Astrocyte (in vitro differentiated cells and primary cell): ENCODE data around the gene FECH. TPM values are rescaled to one million over a fixed set of nuclear protein-coding genes. Genes with fewer than 3 reads are reported as not detected.

Experiments
- DNase-seq: peaks from one replicate; pipeline ENCODE4 v3.0.0-alpha.2; 2010; ENCODE audit warnings: low read depth
- FAIRE-seq: peaks from 2 replicates; lab custom pipeline; 2011; peaks lifted over from hg19 to GRCh38; lab: Jason Lieb, UNC
- H2AFZ ChIP-seq: 2 replicates; pipeline ENCODE4 v1.6.0; 2012; ENCODE audit warnings: low read depth, low read length, inconsistent platforms
- H3K27ac ChIP-seq: 2 replicates; pipeline ENCODE4 v1.5.1; 2011; ENCODE audit warnings: low read depth, low read length, inconsistent platforms
- H3K27me3 ChIP-seq: 2 replicates; pipeline ENCODE4 v1.6.0; 2011; ENCODE audit warnings: low read length, inconsistent platforms; ENCODE audit not compliant: insufficient read depth
- H3K36me3 ChIP-seq: 2 replicates; pipeline ENCODE4 v1.5.1; 2011; ENCODE audit warnings: low read length, inconsistent platforms; ENCODE audit not compliant: insufficient read depth
- H3K4me1 ChIP-seq: 2 replicates; pipeline ENCODE4 v1.5.1; 2011; ENCODE audit warnings: low read length, inconsistent platforms; ENCODE audit not compliant: insufficient read depth
- H3K4me2 ChIP-seq: 2 replicates; pipeline ENCODE4 v1.6.0; 2012; ENCODE audit warnings: low read length, inconsistent platforms
- H3K4me3 ChIP-seq: 2 replicates; pipeline ENCODE4 v1.5.1; 2011; ENCODE audit warnings: low read depth, mild to moderate bottlenecking, low read length, inconsistent platforms; ENCODE audit not compliant: insufficient read depth
- H3K79me2 ChIP-seq: 2 replicates; pipeline ENCODE4 v1.6.0; 2012; ENCODE audit warnings: mild to moderate bottlenecking, low read length, inconsistent platforms; ENCODE audit not compliant: insufficient read depth
- H3K9ac ChIP-seq: 2 replicates; pipeline ENCODE4 v1.6.0; 2012; ENCODE audit warnings: mild to moderate bottlenecking, low read length, inconsistent platforms
- H3K9me3 ChIP-seq: 2 replicates; pipeline ENCODE4 v1.5.1; 2012; ENCODE audit warnings: low read depth, mild to moderate bottlenecking, low read length, inconsistent platforms; ENCODE audit not compliant: insufficient read depth
- H4K20me1 ChIP-seq: 2 replicates; pipeline ENCODE4 v1.6.0; 2012; ENCODE audit warnings: low read length, inconsistent platforms; ENCODE audit not compliant: insufficient read depth
- H3K27ac Mint-ChIP-seq: one replicate; pipeline ENCODE4 v1.8.0; 2021; ENCODE audit warnings: mild to moderate bottlenecking, mixed read lengths; ENCODE audit not compliant: unreplicated experiment
- H3K27me3 Mint-ChIP-seq: one replicate; pipeline ENCODE4 v1.8.0; 2021; ENCODE audit warnings: low read depth, mixed read lengths; ENCODE audit not compliant: unreplicated experiment
- H3K36me3 Mint-ChIP-seq: one replicate; pipeline ENCODE4 v1.8.0; 2021; ENCODE audit warnings: low read depth, mixed read lengths; ENCODE audit not compliant: unreplicated experiment
- H3K4me1 Mint-ChIP-seq: one replicate; pipeline ENCODE4 v1.8.0; 2021; ENCODE audit warnings: low read depth, mixed read lengths; ENCODE audit not compliant: unreplicated experiment
- H3K4me3 Mint-ChIP-seq: one replicate; pipeline ENCODE4 v1.8.0; 2021; ENCODE audit warnings: mild to moderate bottlenecking, moderate library complexity, mixed read lengths; ENCODE audit not compliant: unreplicated experiment
- H3K9me3 Mint-ChIP-seq: one replicate; pipeline ENCODE4 v1.8.0; 2021; ENCODE audit warnings: mild to moderate bottlenecking, mixed read lengths; ENCODE audit not compliant: unreplicated experiment
- CTCF ChIP-seq: IDR thresholded peaks from 2 replicates; pipeline ENCODE4 v1.5.1; 2011; ENCODE audit warnings: low read depth, mild to moderate bottlenecking, inconsistent platforms, low read length, moderate library complexity; ENCODE audit not compliant: insufficient read depth
- EZH2 ChIP-seq: IDR thresholded peaks from 2 replicates; pipeline ENCODE4 v1.6.1; 2012; ENCODE audit warnings: mild to moderate bottlenecking, low read length, inconsistent platforms; ENCODE audit not compliant: insufficient read depth
- total RNA-seq: library from RNA; stranded (reverse); gene quantifications from 2 replicates; pipeline ENCODE4 v1.2.1, GENCODE V29; 2021

The FECH gene
- total RNA-seq, 1 donor from 2014 or later: 25.1 TPM

GRCh38 chr18:57505231-57505630, 81.3 kb downstream of the FECH start:
- no peak for FAIRE-seq

GRCh38 chr18:57502624-57503023, 83.9 kb downstream of the FECH start:
- H2AFZ ChIP-seq: no peak overlapping the region
- no peaks in the 10 kb centered on the region for H3K36me3 Mint-ChIP-seq
- H3K4me1 ChIP-seq: no peaks in the 10 kb centered on the region
- DNase-seq (no peak), FAIRE-seq (no peak)
- no peaks in the 10 kb centered on the region for H3K4me1 Mint-ChIP-seq
- H3K36me3 ChIP-seq: no peaks in the 10 kb centered on the region
- H4K20me1 ChIP-seq: no peaks in the 10 kb centered on the region
- peaks cover 9% of the 10 kb centered on the region for H3K27me3 Mint-ChIP-seq
- no peak overlapping the region for H3K27ac ChIP-seq
- no peak overlapping the region for H3K9ac ChIP-seq
- H3K9me3 ChIP-seq: no peaks in the 10 kb centered on the region
- no peaks in the 10 kb centered on the region for H3K79me2 ChIP-seq
- H3K27me3 ChIP-seq: peaks cover 2% of the 10 kb centered on the region
- TF ChIP-seq EZH2 (no peak), CTCF (no peak)
- no peak overlapping the region for H3K4me3 Mint-ChIP-seq
- no peak overlapping the region for H3K4me2 ChIP-seq
- no peaks in the 10 kb centered on the region for H3K9me3 Mint-ChIP-seq
- H3K27ac Mint-ChIP-seq: no peak overlapping the region
- H3K4me3 ChIP-seq: no peak overlapping the region

More at GRCh38 chr18:57505231-57505630, 81.3 kb downstream of the FECH start:
- H3K27me3 Mint-ChIP-seq: peaks cover 21% of the 10 kb centered on the region
- TF ChIP-seq EZH2: no peak
- TF ChIP-seq CTCF: no peak
- H3K27me3 ChIP-seq: peaks cover 2% of the 10 kb centered on the region
- DNase-seq: no peak
- no peaks in the 10 kb centered on the region for H3K9me3 Mint-ChIP-seq
- H3K4me3 Mint-ChIP-seq: no peak overlapping the region
- H3K36me3 Mint-ChIP-seq: no peaks in the 10 kb centered on the region
- H3K79me2 ChIP-seq: no peaks in the 10 kb centered on the region
- H3K27ac Mint-ChIP-seq: no peak overlapping the region
- no peaks in the 10 kb centered on the region for H3K4me1 Mint-ChIP-seq
- H3K9ac ChIP-seq: no peak overlapping the region
- H2AFZ ChIP-seq: no peak overlapping the region
- H3K4me1 ChIP-seq: no peaks in the 10 kb centered on the region
- no peak overlapping the region for H3K4me3 ChIP-seq
- H3K9me3 ChIP-seq: no peaks in the 10 kb centered on the region
- no peak overlapping the region for H3K4me2 ChIP-seq
- no peaks in the 10 kb centered on the region for H4K20me1 ChIP-seq
- H3K36me3 ChIP-seq: no peaks in the 10 kb centered on the region
- no peak overlapping the region for H3K27ac ChIP-seq

GRCh38 chr18:57498682-57499256, 87.7 kb downstream of the FECH start:
- Histone ChIP-seq H3K27ac (no peak overlapping the region), H4K20me1 (no peaks in the 10 kb centered on the region), H3K4me1 (no peaks in the 10 kb centered on the region), H2AFZ (no peak overlapping the region), H3K4me2 (no peak overlapping the region), H3K27me3 (peaks cover under 1% of the 10 kb centered on the region), H3K36me3 (no peaks in the 10 kb centered on the region), H3K9ac (no peak overlapping the region), H3K9me3 (no peaks in the 10 kb centered on the region), H3K4me3 (no peak overlapping the region), H3K79me2 (no peaks in the 10 kb centered on the region)
- Mint-ChIP-seq H3K36me3 (no peaks in the 10 kb centered on the region), H3K9me3 (no peaks in the 10 kb centered on the region), H3K4me1 (peaks cover 1% of the 10 kb centered on the region), H3K27me3 (peaks cover 3% of the 10 kb centered on the region), H3K4me3 (no peak overlapping the region), H3K27ac (no peak overlapping the region)
- FAIRE-seq: no peak
- DNase-seq: no peak
- TF ChIP-seq CTCF (no peak), EZH2 (no peak)

Other genes starting within 250 kb of the FECH start
- 0.30 and 1.2 TPM in 2 replicates for gene ST8SIA3, start 234.1 kb downstream of the FECH start, total RNA-seq
- 5.2 and 6.2 TPM in 2 replicates for gene ONECUT2, start 151.3 kb downstream of the FECH start, total RNA-seq
- 223 and 224 TPM in 2 replicates for gene NARS1, start 35.1 kb upstream of the FECH start, total RNA-seq
- gene ATP8B1, start 216.6 kb upstream of the FECH start, total RNA-seq: 6.9 and 10.4 TPM in 2 replicates